ENCODE results near the gene C2orf49. TPM values are rescaled to one million over a fixed set of nuclear protein-coding genes. Genes with fewer than 3 reads are reported as not detected.

The C2orf49 gene
- total RNA-seq, 4 donors from 2014 or later: 16.9 to 30.0 (median 20.7) TPM

- Histone ChIP-seq H3K4me3 (no peak overlapping the region), H3K4me1 (peaks cover 0 to 20% (median 0%) of the 10 kb centered on the region in 3 donors), H3K9me3 (peaks cover 0 to 19% (median 0%) of the 10 kb centered on the region in 3 donors), H3K36me3 (peaks cover 0 to 90% of the 10 kb centered on the region in 2 donors), H3K27me3 (no peaks in the 10 kb centered on the region), H3K27ac (peak overlapping the region in 1 of 4 donors; percentile 49)
- WGBS, 2 donors (ENCODE audit: low coverage in 1 of 2): 34 to 37% methylated on average over 5 to 6 of the region's 6 CpGs
- ATAC-seq: no peak
- TF ChIP-seq, protein P1, sequence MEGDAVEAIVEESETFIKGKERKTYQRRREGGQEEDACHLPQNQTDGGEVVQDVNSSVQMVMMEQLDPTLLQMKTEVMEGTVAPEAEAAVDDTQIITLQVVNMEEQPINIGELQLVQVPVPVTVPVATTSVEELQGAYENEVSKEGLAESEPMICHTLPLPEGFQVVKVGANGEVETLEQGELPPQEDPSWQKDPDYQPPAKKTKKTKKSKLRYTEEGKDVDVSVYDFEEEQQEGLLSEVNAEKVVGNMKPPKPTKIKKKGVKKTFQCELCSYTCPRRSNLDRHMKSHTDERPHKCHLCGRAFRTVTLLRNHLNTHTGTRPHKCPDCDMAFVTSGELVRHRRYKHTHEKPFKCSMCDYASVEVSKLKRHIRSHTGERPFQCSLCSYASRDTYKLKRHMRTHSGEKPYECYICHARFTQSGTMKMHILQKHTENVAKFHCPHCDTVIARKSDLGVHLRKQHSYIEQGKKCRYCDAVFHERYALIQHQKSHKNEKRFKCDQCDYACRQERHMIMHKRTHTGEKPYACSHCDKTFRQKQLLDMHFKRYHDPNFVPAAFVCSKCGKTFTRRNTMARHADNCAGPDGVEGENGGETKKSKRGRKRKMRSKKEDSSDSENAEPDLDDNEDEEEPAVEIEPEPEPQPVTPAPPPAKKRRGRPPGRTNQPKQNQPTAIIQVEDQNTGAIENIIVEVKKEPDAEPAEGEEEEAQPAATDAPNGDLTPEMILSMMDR (IDR thresholded peaks at IDR 0.05): no peak
- no peak for TF ChIP-seq POLR2A (IDR thresholded peaks at IDR 0.05)
- TF ChIP-seq POLR2AphosphoS5 (IDR thresholded peaks at IDR 0.05): no peak
- no peak for TF ChIP-seq EP300 (IDR thresholded peaks at IDR 0.05)
Observed at GRCh38 chr2:105358593-105358992, 21.3 kb downstream of the C2orf49 start.

DNA sequence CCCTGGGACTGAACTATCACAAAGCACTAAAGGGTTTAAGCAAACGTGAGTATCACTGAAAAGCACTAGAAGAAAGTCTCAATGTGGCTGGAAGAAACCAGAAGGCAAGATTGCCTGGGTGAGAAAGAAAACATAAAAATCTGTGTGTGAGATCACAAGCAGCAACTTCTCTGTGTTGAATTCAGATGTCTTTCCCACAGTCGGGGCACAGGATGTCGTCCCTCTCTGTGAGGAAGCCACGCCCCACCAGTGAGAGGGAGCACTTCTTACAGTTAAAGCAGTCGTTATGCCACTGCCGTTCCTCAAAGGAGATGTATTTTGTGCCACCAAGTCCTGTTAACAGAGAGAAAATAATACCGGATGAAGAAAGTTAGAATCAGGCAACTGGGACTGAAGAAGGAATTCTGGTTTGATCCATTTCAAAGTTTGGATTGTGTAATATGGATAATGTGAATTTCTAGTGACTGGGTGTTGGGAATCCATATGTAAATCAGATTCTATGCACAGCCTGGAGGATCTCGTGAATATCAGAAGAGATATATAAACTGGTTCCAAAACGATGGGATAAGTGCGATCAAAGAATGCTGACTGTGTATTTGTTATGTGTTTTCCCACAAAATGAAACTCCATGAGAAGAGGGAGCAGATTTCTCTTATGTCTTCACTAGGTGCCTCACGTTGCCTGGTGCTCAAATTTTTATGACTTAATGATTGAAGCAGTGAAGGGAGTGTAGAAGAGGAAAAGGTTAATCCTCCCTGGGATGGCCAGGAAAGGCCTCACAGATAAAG lies 24.0 kb downstream of the C2orf49 start:
- H3K27ac ChIP-seq: no peak overlapping the region
- no peak for ATAC-seq
- H3K4me1 ChIP-seq: peaks cover 0 to 20% (median 0%) of the 10 kb centered on the region in 3 donors
- TF ChIP-seq POLR2A (IDR thresholded peaks at IDR 0.05) (no peak), POLR2AphosphoS5 (IDR thresholded peaks at IDR 0.05) (no peak), EP300 (IDR thresholded peaks at IDR 0.05) (no peak)
- TF ChIP-seq, protein P1 (IDR thresholded peaks at IDR 0.05): no peak
- no peak overlapping the region for H3K4me3 ChIP-seq
- no peaks in the 10 kb centered on the region for H3K27me3 ChIP-seq
- H3K36me3 ChIP-seq: peaks cover 0 to 93% of the 10 kb centered on the region in 2 donors
- H3K9me3 ChIP-seq: peaks cover 0 to 16% (median 0%) of the 10 kb centered on the region in 3 donors
- WGBS, 2 donors (ENCODE audit: low coverage in 1 of 2): 56 to 68% methylated on average over 11 of the region's 11 CpGs

- WGBS, 2 donors (ENCODE audit: low coverage in 1 of 2): 46 to 94% methylated on average over 6 to 10 of the region's 15 CpGs
- Histone ChIP-seq H3K27me3 (no peaks in the 10 kb centered on the region), H3K4me3 (no peak overlapping the region), H3K9me3 (no peaks in the 10 kb centered on the region), H3K4me1 (peaks cover 0 to 20% (median 0%) of the 10 kb centered on the region in 3 donors), H3K27ac (no peak overlapping the region), H3K36me3 (peaks cover 0 to 93% of the 10 kb centered on the region in 2 donors)
- no peak for ATAC-seq
- TF ChIP-seq, protein P1 (IDR thresholded peaks at IDR 0.05): no peak
- TF ChIP-seq POLR2AphosphoS5 (IDR thresholded peaks at IDR 0.05) (no peak), POLR2A (IDR thresholded peaks at IDR 0.05) (no peak), EP300 (IDR thresholded peaks at IDR 0.05) (no peak)
Observed at GRCh38 chr2:105362862-105363591, 25.7 kb downstream of the C2orf49 start.

DNA sequence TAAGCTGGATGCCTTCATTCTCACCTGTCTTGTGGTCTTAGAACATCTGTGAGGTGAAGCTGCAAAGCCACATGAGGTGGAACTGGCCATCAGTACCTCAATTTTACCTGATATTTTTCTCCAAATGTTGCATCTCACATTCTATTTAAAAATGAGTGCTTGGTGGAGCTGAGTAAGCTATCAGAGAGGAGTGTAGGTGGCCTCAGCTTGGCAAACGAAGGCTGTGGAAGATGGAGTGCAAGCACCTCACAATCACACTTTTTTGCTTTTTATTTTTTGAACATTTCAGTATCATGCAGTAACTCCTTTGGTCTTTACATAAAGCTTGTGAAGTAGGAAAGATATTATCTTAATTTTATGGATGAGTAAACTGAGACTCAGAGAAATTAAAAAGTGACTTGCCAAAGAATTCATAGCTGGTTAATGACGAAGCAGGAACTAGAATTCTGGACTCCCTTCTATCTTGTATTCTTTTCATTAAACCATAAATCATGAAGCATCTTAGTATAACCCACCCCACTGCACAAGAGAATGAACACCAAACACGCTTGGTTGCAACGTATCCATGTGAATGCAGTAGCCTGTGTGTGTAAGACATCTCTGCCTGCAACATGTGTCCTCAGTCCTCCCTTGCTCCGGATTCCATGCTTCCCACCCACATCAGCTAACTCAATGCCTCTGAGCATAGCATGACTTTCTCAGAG lies 27.2 kb downstream of the C2orf49 start:
- no peak overlapping the region for H3K27ac ChIP-seq
- H3K4me1 ChIP-seq: peaks cover 0 to 20% (median 0%) of the 10 kb centered on the region in 3 donors
- H3K36me3 ChIP-seq: peaks cover 0 to 93% of the 10 kb centered on the region in 2 donors
- WGBS, 2 donors (ENCODE audit: low coverage in 1 of 2): 47 to 71% methylated on average over 5 of the region's 5 CpGs
- no peak for ATAC-seq
- no peaks in the 10 kb centered on the region for H3K9me3 ChIP-seq
- H3K4me3 ChIP-seq: no peak overlapping the region
- H3K27me3 ChIP-seq: no peaks in the 10 kb centered on the region
- TF ChIP-seq POLR2AphosphoS5 (IDR thresholded peaks at IDR 0.05): no peak
- TF ChIP-seq, protein P1 (IDR thresholded peaks at IDR 0.05): no peak
- TF ChIP-seq POLR2A (IDR thresholded peaks at IDR 0.05): no peak
- TF ChIP-seq EP300 (IDR thresholded peaks at IDR 0.05): no peak
